GM23338 (cell line): ENCODE measurements around the gene OPRL1. TPM values are rescaled to one million over a fixed set of nuclear protein-coding genes. Genes with fewer than 3 reads are reported as not detected.

Experiments
- ATAC-seq: fragments of 200-7000 bp; cut with Tn5 transposase; 3 replicates; pipeline ENCODE4 v1.9.1; 2020
- DNase-seq: peaks from one replicate; pipeline ENCODE4 v3.0.0-alpha.2; 2015; ENCODE audit warnings: low spot score
- H2AFZ ChIP-seq: fragments of 200-600 bp; sonication (generic); 2 replicates; pipeline ENCODE4 v1.8.0; 2016; ENCODE audit warnings: antibody characterized with exemption, mild to moderate bottlenecking, moderate library complexity
- H3F3A ChIP-seq: fragments of 200-600 bp; sonication (generic); replicated peaks from 2 replicates; pipeline ENCODE4 v1.8.0; 2017; ENCODE audit warnings: antibody characterized with exemption, mixed run types, low read depth
- H3K27ac ChIP-seq: fragments of 200-600 bp; sonication (generic); 2 replicates; pipeline ENCODE4 v1.6.1; 2016; ENCODE audit warnings: low read depth
- H3K27me3 ChIP-seq: fragments of 200-600 bp; sonication (generic); 2 replicates; pipeline ENCODE4 v1.8.0; 2016; ENCODE audit warnings: mild to moderate bottlenecking, mixed run types, moderate library complexity; ENCODE audit not compliant: insufficient read depth
- H3K36me3 ChIP-seq: fragments of 200-600 bp; sonication (generic); 2 replicates; pipeline ENCODE4 v1.8.0; 2016; ENCODE audit warnings: mild to moderate bottlenecking; ENCODE audit not compliant: insufficient read depth
- H3K4me1 ChIP-seq: fragments of 200-600 bp; sonication (generic); 2 replicates; pipeline ENCODE4 v1.8.0; 2016; ENCODE audit warnings: mild to moderate bottlenecking, moderate library complexity; ENCODE audit not compliant: insufficient read depth
- H3K4me2 ChIP-seq: fragments of 200-600 bp; sonication (generic); 2 replicates; pipeline ENCODE4 v1.7.1; 2017; ENCODE audit warnings: mixed run types
- H3K4me3 ChIP-seq: fragments of 200-600 bp; sonication (generic); 2 replicates; pipeline ENCODE4 v1.6.1; 2016; ENCODE audit warnings: mixed run types
- H3K79me2 ChIP-seq: fragments of 200-600 bp; sonication (generic); replicated peaks from 2 replicates; pipeline ENCODE4 v1.8.0; 2017; ENCODE audit warnings: mild to moderate bottlenecking; ENCODE audit not compliant: insufficient read depth
- H3K9me2 ChIP-seq: fragments of 200-600 bp; sonication (generic); 2 replicates; pipeline ENCODE4 v1.8.0; 2017; ENCODE audit not compliant: insufficient read depth
- H4K20me1 ChIP-seq: fragments of 200-600 bp; sonication (generic); replicated peaks from 2 replicates; pipeline ENCODE4 v1.8.0; 2017; ENCODE audit warnings: mild to moderate bottlenecking; ENCODE audit not compliant: insufficient read depth
- H3K27ac Mint-ChIP-seq: 2 replicates; pipeline ENCODE4 v1.8.0; 2020; ENCODE audit warnings: inconsistent platforms, mild to moderate bottlenecking, moderate library complexity, mixed read lengths
- H3K27me3 Mint-ChIP-seq: 3 replicates; pipeline ENCODE4 v1.8.0; 2022; ENCODE audit warnings: low read depth, mild to moderate bottlenecking, moderate library complexity, mixed read lengths, inconsistent platforms; ENCODE audit not compliant: insufficient read depth, poor library complexity
- H3K36me3 Mint-ChIP-seq: 3 replicates; pipeline ENCODE4 v1.8.0; 2021; ENCODE audit warnings: low read depth, mild to moderate bottlenecking, inconsistent platforms, moderate library complexity, mixed read lengths
- H3K4me1 Mint-ChIP-seq: 3 replicates; pipeline ENCODE4 v1.8.0; 2020; ENCODE audit warnings: mild to moderate bottlenecking, inconsistent platforms, mixed read lengths
- H3K4me3 Mint-ChIP-seq: 3 replicates; pipeline ENCODE4 v1.8.0; 2021; ENCODE audit warnings: moderate library complexity, mild to moderate bottlenecking, inconsistent platforms, mixed read lengths
- H3K9me3 Mint-ChIP-seq: 3 replicates; pipeline ENCODE4 v1.8.0; 2020; ENCODE audit warnings: moderate library complexity, mild to moderate bottlenecking, inconsistent platforms, mixed read lengths
- EZH2 ChIP-seq: fragments of 200-600 bp; sonication (generic); IDR thresholded peaks from one replicate; pipeline ENCODE4 v1.8.0; 2017; ENCODE audit warnings: antibody characterized with exemption, mild to moderate bottlenecking, low read depth; ENCODE audit not compliant: unreplicated experiment
- NANOG ChIP-seq: IDR thresholded peaks from 2 replicates; pipeline ENCODE4 v1.6.1; 2016; ENCODE audit warnings: antibody characterized with exemption, borderline replicate concordance
- POLR2AphosphoS5 ChIP-seq: IDR thresholded peaks from 2 replicates; pipeline ENCODE4 v1.6.1; 2016; ENCODE audit warnings: antibody characterized with exemption, low read depth
- REST ChIP-seq: IDR thresholded peaks from one replicate; pipeline ENCODE4 v1.6.1; 2018; ENCODE audit warnings: antibody characterized with exemption; ENCODE audit not compliant: unreplicated experiment
- ZNF114 ChIP-seq: fragments of 250-450 bp; sonication (Bioruptor Pico); IDR thresholded peaks from 2 replicates; pipeline ENCODE4 v1.5.0; 2020; ENCODE audit warnings: mild to moderate bottlenecking, moderate library complexity
- ZNF331 ChIP-seq: fragments of 250-450 bp; sonication (Bioruptor Pico); IDR thresholded peaks from 2 replicates; pipeline ENCODE4 v1.5.0; 2020; ENCODE audit warnings: low read depth, mild to moderate bottlenecking, moderate library complexity
- ZNF462 ChIP-seq: fragments of 250-450 bp; sonication (Bioruptor Pico); IDR thresholded peaks from 2 replicates; pipeline ENCODE4 v1.5.0; 2020; ENCODE audit warnings: mild to moderate bottlenecking, moderate library complexity
- polyA plus RNA-seq: library from polyadenylated mRNA; unstranded; fragments of >200 nt; fragmentation: Nextera tagmentation; extraction: Ambion mirVana; gene quantifications from 2 replicates; pipeline ENCODE4 v1.2.1, GENCODE V29; 2016
- total RNA-seq: library from RNA; depleted of rRNA; stranded (reverse); fragments of >200 nt; shearing (Covaris generic); gene quantifications from 2 replicates; pipeline ENCODE4 v1.2.3, GENCODE V29; 2014
- TF ChIP-seq, protein P1 (sequence below): IDR thresholded peaks from 2 replicates; pipeline ENCODE4 v1.6.1; 2016; ENCODE audit warnings: antibody characterized with exemption

Gene OPRL1
- total and polyA plus RNA-seq, 2 experiments from 2014 or later = 0.27 to 1.1 TPM

DNA sequence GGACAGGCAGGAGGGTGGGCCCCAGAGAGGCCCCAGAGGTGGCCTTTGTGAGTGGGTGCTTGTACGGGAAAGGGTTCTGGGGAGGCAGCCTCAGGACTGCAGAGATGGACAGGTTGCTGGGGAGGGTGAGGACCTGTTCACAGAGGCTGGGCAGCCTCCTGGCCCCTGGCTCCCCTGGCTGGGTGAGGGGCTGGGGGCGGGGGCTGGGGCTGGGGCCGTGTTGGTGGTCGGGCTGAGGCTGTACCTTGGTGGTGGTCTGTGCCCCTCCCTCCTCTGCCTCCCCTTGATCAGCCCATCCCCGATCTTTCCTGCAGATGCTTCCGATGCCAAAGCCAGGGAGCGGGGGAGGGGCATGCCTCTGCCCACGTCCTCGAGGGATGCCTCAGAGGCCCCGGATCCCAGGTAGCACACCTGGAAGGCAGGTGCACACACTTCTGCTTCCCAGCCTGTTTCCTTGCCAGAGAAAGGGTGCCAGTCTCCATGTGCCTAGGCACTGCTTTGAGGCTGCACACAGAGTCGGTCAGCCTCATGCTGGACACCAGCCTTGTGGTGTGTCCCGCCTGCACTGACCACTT, 12.1 kb upstream of the OPRL1 start:
- Mint-ChIP-seq H3K36me3 (no peaks in the 10 kb centered on the region), H3K27ac (no peak overlapping the region), H3K27me3 (peaks cover 13% of the 10 kb centered on the region), H3K4me1 (peaks cover 27% of the 10 kb centered on the region), H3K9me3 (no peaks in the 10 kb centered on the region), H3K4me3 (no peak overlapping the region)
- Histone ChIP-seq H3K4me3 (no peak overlapping the region), H3K27me3 (no peaks in the 10 kb centered on the region), H3K4me1 (peaks cover 11% of the 10 kb centered on the region; the same call in 1 of the 2 replicates), H3K79me2 (no peaks in the 10 kb centered on the region), H4K20me1 (no peaks in the 10 kb centered on the region), H3K9me2 (no peaks in the 10 kb centered on the region), H3K36me3 (no peaks in the 10 kb centered on the region), H3F3A (no peaks in the 10 kb centered on the region), H3K27ac (no peak overlapping the region), H2AFZ (no peak overlapping the region), H3K4me2 (no peak overlapping the region)
- TF ChIP-seq ZNF462 = no peak
- TF ChIP-seq, protein P1, sequence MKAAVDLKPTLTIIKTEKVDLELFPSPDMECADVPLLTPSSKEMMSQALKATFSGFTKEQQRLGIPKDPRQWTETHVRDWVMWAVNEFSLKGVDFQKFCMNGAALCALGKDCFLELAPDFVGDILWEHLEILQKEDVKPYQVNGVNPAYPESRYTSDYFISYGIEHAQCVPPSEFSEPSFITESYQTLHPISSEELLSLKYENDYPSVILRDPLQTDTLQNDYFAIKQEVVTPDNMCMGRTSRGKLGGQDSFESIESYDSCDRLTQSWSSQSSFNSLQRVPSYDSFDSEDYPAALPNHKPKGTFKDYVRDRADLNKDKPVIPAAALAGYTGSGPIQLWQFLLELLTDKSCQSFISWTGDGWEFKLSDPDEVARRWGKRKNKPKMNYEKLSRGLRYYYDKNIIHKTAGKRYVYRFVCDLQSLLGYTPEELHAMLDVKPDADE = no peak
- TF ChIP-seq ZNF331 (CRISPR knock-in tag) = no peak
- no peak for TF ChIP-seq EZH2
- TF ChIP-seq ZNF114 = no peak
- TF ChIP-seq NANOG = no peak
- no peak for TF ChIP-seq POLR2AphosphoS5
- no peak for TF ChIP-seq REST
- no peak for DNase-seq
- ATAC-seq = no peak
